H9 (cell line): ENCODE data around the gene PRPF19. TPM values are rescaled to one million over a fixed set of nuclear protein-coding genes. Genes with fewer than 3 reads are reported as not detected.

Experiments
- DNase-seq: peaks from one replicate; pipeline ENCODE4 v3.0.0-alpha.2; 2017
- H2AFZ ChIP-seq: one replicate; pipeline ENCODE4 v1.6.1; 2013; ENCODE audit warnings: mild to moderate bottlenecking, low read length, control low read depth, moderate library complexity
- H2AK5ac ChIP-seq: 2 replicates; pipeline ENCODE4 v1.6.1; 2013; ENCODE audit warnings: low read length, control low read depth, mixed read lengths; ENCODE audit not compliant: insufficient read length
- H2BK120ac ChIP-seq: one replicate; pipeline ENCODE4 v1.6.1; 2013; ENCODE audit warnings: low read depth, mild to moderate bottlenecking, low read length, control low read depth, inconsistent platforms; ENCODE audit not compliant: poor library complexity, severe bottlenecking
- H2BK12ac ChIP-seq: 2 replicates; pipeline ENCODE4 v1.6.1; 2013; ENCODE audit warnings: low read length, control low read depth, mixed read lengths, low read depth; ENCODE audit not compliant: insufficient read length
- H2BK15ac ChIP-seq: 2 replicates; pipeline ENCODE4 v1.6.1; 2013; ENCODE audit warnings: low read depth, low read length, control low read depth
- H2BK20ac ChIP-seq: one replicate; pipeline ENCODE4 v1.6.1; 2013; ENCODE audit warnings: low read depth, mild to moderate bottlenecking, low read length, control low read depth, inconsistent platforms; ENCODE audit not compliant: poor library complexity, severe bottlenecking
- H2BK5ac ChIP-seq: 2 replicates; pipeline ENCODE4 v1.6.1; 2013; ENCODE audit warnings: low read length, control low read depth, mixed read lengths; ENCODE audit not compliant: insufficient read length
- H3K14ac ChIP-seq: 2 replicates; pipeline ENCODE4 v1.6.1; 2013; ENCODE audit warnings: low read length, control low read depth; ENCODE audit not compliant: insufficient read depth
- H3K18ac ChIP-seq: 2 replicates; pipeline ENCODE4 v1.6.1; 2013; ENCODE audit warnings: low read depth, mild to moderate bottlenecking, mixed read lengths, low read length, control low read depth; ENCODE audit not compliant: insufficient read length
- H3K23ac ChIP-seq: 2 replicates; pipeline ENCODE4 v1.6.1; 2013; ENCODE audit warnings: low read length, control low read depth, mixed read lengths, low read depth; ENCODE audit not compliant: insufficient read length
- H3K23me2 ChIP-seq: 2 replicates; pipeline ENCODE4 v1.6.1; 2013; ENCODE audit warnings: low read depth, mild to moderate bottlenecking, mixed read lengths, low read length, control low read depth; ENCODE audit not compliant: insufficient read length, poor library complexity, severe bottlenecking
- H3K27ac ChIP-seq: 2 replicates; pipeline ENCODE4 v1.5.1; 2013; ENCODE audit warnings: low read length, control low read depth, mixed read lengths, low read depth; ENCODE audit not compliant: insufficient read length
- H3K27me3 ChIP-seq: 2 replicates; pipeline ENCODE4 v1.6.1; 2013; ENCODE audit warnings: low read length, control low read depth, inconsistent platforms; ENCODE audit not compliant: insufficient read depth
- H3K4ac ChIP-seq: 2 replicates; pipeline ENCODE4 v1.6.1; 2013; ENCODE audit warnings: low read depth, mild to moderate bottlenecking, control low read depth, inconsistent platforms, low read length, moderate library complexity
- H3K4me1 ChIP-seq: 2 replicates; pipeline ENCODE4 v1.6.1; 2013; ENCODE audit warnings: low read length, control low read depth, inconsistent platforms; ENCODE audit not compliant: insufficient read depth
- H3K4me2 ChIP-seq: 2 replicates; pipeline ENCODE4 v1.6.1; 2013; ENCODE audit warnings: low read length, control low read depth, mixed read lengths; ENCODE audit not compliant: insufficient read length, insufficient read depth
- H3K56ac ChIP-seq: 2 replicates; pipeline ENCODE4 v1.6.1; 2013; ENCODE audit warnings: low read depth, mild to moderate bottlenecking, mixed read lengths, low read length, control low read depth; ENCODE audit not compliant: insufficient read length
- H3K79me1 ChIP-seq: 2 replicates; pipeline ENCODE4 v1.6.1; 2013; ENCODE audit warnings: low read depth, mild to moderate bottlenecking, moderate library complexity, low read length, control low read depth, inconsistent platforms; ENCODE audit not compliant: insufficient read depth, poor library complexity, severe bottlenecking
- H3K79me2 ChIP-seq: 2 replicates; pipeline ENCODE4 v1.6.1; 2013; ENCODE audit warnings: low read length, control low read depth, inconsistent platforms; ENCODE audit not compliant: insufficient read depth
- H3K9ac ChIP-seq: 2 replicates; pipeline ENCODE4 v1.6.1; 2013; ENCODE audit warnings: low read length, control low read depth, mixed read lengths; ENCODE audit not compliant: insufficient read length; ENCODE audit errors: extremely low read depth
- H3K9me3 ChIP-seq: one replicate; pipeline ENCODE4 v1.6.1; 2013; ENCODE audit warnings: low read depth, low read length, inconsistent platforms; ENCODE audit not compliant: control insufficient read depth
- H3T11ph ChIP-seq: one replicate; pipeline ENCODE4 v1.6.1; 2013; ENCODE audit warnings: mild to moderate bottlenecking, low read length, control low read depth, inconsistent platforms
- H4K20me1 ChIP-seq: one replicate; pipeline ENCODE4 v1.6.1; 2013; ENCODE audit not compliant: control insufficient read depth, insufficient read length, insufficient read depth
- H4K5ac ChIP-seq: 2 replicates; pipeline ENCODE4 v1.6.1; 2013; ENCODE audit warnings: low read depth, mild to moderate bottlenecking, mixed read lengths, low read length, control low read depth; ENCODE audit not compliant: insufficient read length
- H4K8ac ChIP-seq: replicated peaks from 2 replicates; pipeline ENCODE4 v1.6.1; 2013; ENCODE audit warnings: low read length, control low read depth, mixed read lengths, low read depth; ENCODE audit not compliant: insufficient read length
- H4K91ac ChIP-seq: 2 replicates; pipeline ENCODE4 v1.6.1; 2013; ENCODE audit warnings: low read depth, mild to moderate bottlenecking, moderate library complexity, mixed read lengths, low read length, control low read depth; ENCODE audit not compliant: insufficient read length
- H3K27ac Mint-ChIP-seq, 3 experiments: 2 replicates in 2 of 3; 3 replicates in 1 of 3; pipeline ENCODE4 v1.8.0; 2020 to 2021; ENCODE audit warnings: mixed read lengths in 3 of 3, mild to moderate bottlenecking in 1 of 3, moderate library complexity in 1 of 3
- H3K27me3 Mint-ChIP-seq: 2 replicates; pipeline ENCODE4 v1.8.0; 2021; ENCODE audit warnings: low read depth, mild to moderate bottlenecking, moderate library complexity, mixed read lengths
- H3K36me3 Mint-ChIP-seq, 3 experiments: 2 replicates in 2 of 3; 3 replicates in 1 of 3; pipeline ENCODE4 v1.8.0; 2020 to 2021; ENCODE audit warnings: low read depth in 3 of 3, mixed read lengths in 3 of 3; ENCODE audit not compliant: insufficient read depth in 1 of 3
- H3K4me1 Mint-ChIP-seq, 2 experiments: 2 replicates each; pipeline ENCODE4 v1.8.0; 2020; ENCODE audit warnings: mixed read lengths in 2 of 2
- H3K4me3 Mint-ChIP-seq, 2 experiments: 2 replicates in 1 of 2; 3 replicates in 1 of 2; pipeline ENCODE4 v1.8.0; 2020 to 2021; ENCODE audit warnings: mild to moderate bottlenecking in 2 of 2, mixed read lengths in 2 of 2, moderate library complexity in 1 of 2
- H3K9me3 Mint-ChIP-seq, 2 experiments: 2 replicates in 1 of 2; 3 replicates in 1 of 2; pipeline ENCODE4 v1.8.0; 2020; ENCODE audit warnings: mild to moderate bottlenecking in 2 of 2, mixed read lengths in 2 of 2, moderate library complexity in 1 of 2
- WGBS: extraction: QIAGEN DNeasy Blood & Tissue Kit; methylation state at CpG from one replicate; pipeline ENCODE4 v1.1.7; 2013; ENCODE audit warnings: missing lambda C conversion rate, low lambda C conversion rate, mixed read lengths; ENCODE audit not compliant: insufficient read length; ENCODE audit errors: extremely low coverage; 5-methylcytosine and 5-hydroxymethylcytosine counted together
- total RNA-seq: library from RNA; stranded (reverse); gene quantifications from 2 replicates; pipeline ENCODE4 v1.2.1, GENCODE V29; 2021
- TF ChIP-seq, protein P1 (sequence below): fragments of 200-600 bp; sonication (generic); conservative IDR thresholded peaks from 3 replicates; pipeline ENCODE4 v1.8.0; 2021; ENCODE audit warnings: antibody characterized with exemption, mild to moderate bottlenecking

PRPF19 gene
- total RNA-seq, 1 experiment from 2014 or later = 130 TPM

GRCh38 chr11:60876168-60876485, 30.3 kb downstream of the PRPF19 start:
- Histone ChIP-seq H3K18ac (no peak overlapping the region), H3T11ph (no peak overlapping the region), H3K23ac (no peak overlapping the region), H2BK5ac (no peak overlapping the region), H3K4me2 (no peak overlapping the region), H2BK12ac (no peak overlapping the region), H2BK120ac (no peak overlapping the region), H2BK15ac (no peak overlapping the region), H3K9me3 (no peaks in the 10 kb centered on the region), H3K79me2 (no peaks in the 10 kb centered on the region), H4K20me1 (peaks cover 2% of the 10 kb centered on the region), H3K79me1 (no peaks in the 10 kb centered on the region), H4K8ac (no peak overlapping the region), H3K14ac (no peak overlapping the region), H3K4ac (no peak overlapping the region), H3K23me2 (no peaks in the 10 kb centered on the region), H2BK20ac (no peak overlapping the region), H3K27ac (no peak overlapping the region), H2AK5ac (no peak overlapping the region), H3K4me1 (peaks cover 2% of the 10 kb centered on the region; the same call in 1 of the 2 replicates), H3K56ac (no peak overlapping the region), H4K5ac (no peak overlapping the region), H3K27me3 (no peaks in the 10 kb centered on the region), H3K9ac (no peak overlapping the region), H4K91ac (no peak overlapping the region), H2AFZ (no peak overlapping the region)
- DNase-seq = no peak
- Mint-ChIP-seq H3K27me3 (no peaks in the 10 kb centered on the region; the same call in 1 of the 2 replicates), H3K9me3 (no peaks in the 10 kb centered on the region), H3K27ac (no peak overlapping the region), H3K36me3 (peaks cover 0 to 16% (median 2%) of the 10 kb centered on the region in 3 experiments; a peak in 3 of 7 replicates), H3K4me1 (peaks cover 8 to 9% of the 10 kb centered on the region in 2 experiments), H3K4me3 (no peak overlapping the region)
- WGBS = no CpG with 5 or more reads among the region's 2 CpGs
- TF ChIP-seq, protein P1, sequence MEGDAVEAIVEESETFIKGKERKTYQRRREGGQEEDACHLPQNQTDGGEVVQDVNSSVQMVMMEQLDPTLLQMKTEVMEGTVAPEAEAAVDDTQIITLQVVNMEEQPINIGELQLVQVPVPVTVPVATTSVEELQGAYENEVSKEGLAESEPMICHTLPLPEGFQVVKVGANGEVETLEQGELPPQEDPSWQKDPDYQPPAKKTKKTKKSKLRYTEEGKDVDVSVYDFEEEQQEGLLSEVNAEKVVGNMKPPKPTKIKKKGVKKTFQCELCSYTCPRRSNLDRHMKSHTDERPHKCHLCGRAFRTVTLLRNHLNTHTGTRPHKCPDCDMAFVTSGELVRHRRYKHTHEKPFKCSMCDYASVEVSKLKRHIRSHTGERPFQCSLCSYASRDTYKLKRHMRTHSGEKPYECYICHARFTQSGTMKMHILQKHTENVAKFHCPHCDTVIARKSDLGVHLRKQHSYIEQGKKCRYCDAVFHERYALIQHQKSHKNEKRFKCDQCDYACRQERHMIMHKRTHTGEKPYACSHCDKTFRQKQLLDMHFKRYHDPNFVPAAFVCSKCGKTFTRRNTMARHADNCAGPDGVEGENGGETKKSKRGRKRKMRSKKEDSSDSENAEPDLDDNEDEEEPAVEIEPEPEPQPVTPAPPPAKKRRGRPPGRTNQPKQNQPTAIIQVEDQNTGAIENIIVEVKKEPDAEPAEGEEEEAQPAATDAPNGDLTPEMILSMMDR = no peak
